ENCODE results near the gene PSAPL1. TPM values are rescaled to one million over a fixed set of nuclear protein-coding genes. Genes with fewer than 3 reads are reported as not detected.

The PSAPL1 gene
- total RNA-seq = not detected in 2 replicates

GRCh38 chr4:7434766-7435150 is at the start of gene PSAPL1:
TSS of gene PSAPL1 (minus strand) at chr4:7434930. CDS start at chr4:7434879, 51 bp downstream.

Other genes starting within 250 kb of the PSAPL1 start
- gene SORCS2, start 242.4 kb downstream of the PSAPL1 start, total RNA-seq = 0.33 and 0.53 TPM in 2 replicates

Data from smooth muscle cell of the pulmonary artery (primary cell).